Stimulated activated naive CD4-positive, alpha-beta T cell (primary cell): ENCODE results near the gene MMP20.

ENCODE experiments used
- DNase-seq, 6 experiments: peaks; one replicate each; lab custom pipeline; 2025; lab: John Stamatoyannopoulos, UW

The MMP20 gene

GRCh38 chr11:102555091-102555490, 70.0 kb downstream of the MMP20 start:
- no peak for DNase-seq

- no peak for DNase-seq
Observed at GRCh38 chr11:102553835-102554282, 71.3 kb downstream of the MMP20 start.

- DNase-seq = no peak
Observed at GRCh38 chr11:102552447-102553194, 72.5 kb downstream of the MMP20 start.

- no peak for DNase-seq
Observed at GRCh38 chr11:102552020-102552419, 73.1 kb downstream of the MMP20 start.

- DNase-seq = no peak
Observed at GRCh38 chr11:102551169-102551781, 73.9 kb downstream of the MMP20 start.

DNA sequence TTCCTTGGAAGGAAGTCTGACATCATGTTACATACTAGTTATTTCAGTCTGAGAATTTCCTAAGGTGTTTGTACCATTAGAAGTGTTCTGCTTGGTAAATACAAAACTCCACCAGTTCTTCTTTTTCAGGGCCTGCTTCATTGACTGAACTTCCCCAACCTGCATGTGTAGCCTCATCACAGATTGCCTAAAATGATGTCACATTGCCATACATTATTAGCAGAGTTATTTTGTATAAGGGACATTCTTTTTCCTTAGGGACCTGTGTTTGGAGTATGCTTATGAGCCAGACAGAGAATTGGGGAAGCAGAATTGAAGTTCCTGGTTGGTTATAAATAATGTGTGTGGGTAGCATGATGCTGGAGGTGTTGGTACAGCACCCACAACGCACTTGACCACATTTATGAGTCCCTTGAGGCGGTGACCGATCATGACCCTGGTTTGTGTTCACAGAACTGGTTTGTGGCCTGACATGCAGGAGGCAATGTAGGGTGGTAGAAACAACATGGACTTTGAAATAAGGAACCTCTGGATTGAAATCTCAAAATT, 78.1 kb downstream of the MMP20 start:
- no peak for DNase-seq

DNA sequence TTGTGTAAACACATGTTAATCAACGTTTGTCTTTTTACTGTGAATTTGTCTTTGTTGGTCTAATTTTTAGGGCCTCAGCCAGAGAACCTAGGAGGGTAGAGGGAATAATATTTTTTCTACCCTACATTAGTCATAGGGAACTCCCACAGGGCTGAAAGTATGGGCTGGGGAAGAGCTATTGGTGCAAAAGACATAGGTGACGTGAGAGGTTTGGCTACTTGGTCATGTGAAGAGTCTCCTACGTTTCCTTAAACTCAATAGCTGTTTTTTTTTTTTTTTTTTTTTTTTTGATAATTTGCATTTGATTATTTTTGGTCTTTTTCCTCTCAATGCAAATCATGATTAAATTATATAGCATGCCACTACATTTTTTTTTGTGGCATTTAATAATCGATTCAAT, 78.7 kb downstream of the MMP20 start:
- no peak for DNase-seq

DNA sequence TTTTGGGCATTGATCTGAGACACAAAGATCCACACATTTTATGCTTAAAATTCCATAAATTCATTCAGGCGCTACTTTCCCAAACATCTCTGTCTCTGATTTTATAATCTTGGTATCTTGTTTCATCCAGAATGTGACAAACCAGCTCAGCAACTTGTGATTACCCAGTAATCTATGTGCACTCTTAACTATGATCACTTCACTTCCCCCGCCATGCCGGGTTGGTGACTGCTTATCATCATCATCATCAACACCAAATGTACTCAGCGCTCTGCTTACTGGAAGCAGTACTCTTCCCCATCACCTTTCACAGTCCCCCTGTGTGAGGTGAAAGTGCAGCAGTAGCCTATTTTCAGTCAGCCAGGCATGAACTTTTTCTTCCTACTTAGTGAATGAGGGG, 79.4 kb downstream of the MMP20 start:
- DNase-seq = no peak

- no peak for DNase-seq
Observed at GRCh38 chr11:102544594-102544993, 80.5 kb downstream of the MMP20 start.

DNA sequence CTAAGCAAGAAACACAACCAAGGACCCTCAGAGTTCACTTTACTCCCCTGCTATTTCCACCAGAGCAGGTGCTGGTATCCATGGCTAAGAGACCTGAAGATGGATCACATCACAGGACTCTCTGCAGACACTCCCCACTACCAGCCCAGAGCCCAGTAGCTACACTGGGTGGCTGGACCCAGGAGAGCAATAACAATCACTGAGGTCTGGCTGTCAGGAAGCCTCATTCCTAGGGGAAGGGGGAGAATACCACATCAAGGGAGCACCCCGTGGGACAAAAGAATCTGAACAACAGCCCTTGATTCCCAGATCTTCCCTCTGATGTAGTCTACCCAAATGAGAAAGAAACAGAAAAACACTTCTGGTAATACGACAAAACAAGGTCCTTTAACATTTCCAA, 85.6 kb downstream of the MMP20 start:
- no peak for DNase-seq

DNA sequence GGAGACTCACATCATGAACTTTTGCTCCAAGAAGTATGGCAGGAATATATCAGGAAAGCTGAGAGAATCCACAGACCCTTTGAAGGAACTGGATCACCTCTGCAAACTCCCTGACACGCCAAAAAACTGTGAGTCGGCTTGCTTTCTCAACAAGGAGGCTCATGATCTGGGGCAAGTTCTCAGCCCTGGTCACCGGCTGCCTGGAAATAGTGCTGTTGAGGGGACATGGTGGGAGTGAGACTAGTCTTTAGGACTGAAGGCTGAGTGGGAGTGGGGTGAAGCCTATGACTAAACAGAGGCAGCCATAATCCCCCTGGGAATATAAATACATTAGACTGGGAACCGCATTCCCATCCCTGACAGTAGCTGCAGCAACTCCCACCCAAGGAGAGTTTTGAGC, 86.2 kb downstream of the MMP20 start:
- DNase-seq = no peak

- DNase-seq = no peak
Observed at GRCh38 chr11:102534261-102534872, 90.8 kb downstream of the MMP20 start.

GRCh38 chr11:102530558-102530957, 94.6 kb downstream of the MMP20 start, which contains the start of gene MMP7:
TSS of gene MMP7 (minus strand) at chr11:102530747. CDS start at chr11:102530700, 47 bp downstream.
- DNase-seq = no peak

- no peak for DNase-seq
Observed at GRCh38 chr11:102528618-102529017, 96.5 kb downstream of the MMP20 start.

DNA sequence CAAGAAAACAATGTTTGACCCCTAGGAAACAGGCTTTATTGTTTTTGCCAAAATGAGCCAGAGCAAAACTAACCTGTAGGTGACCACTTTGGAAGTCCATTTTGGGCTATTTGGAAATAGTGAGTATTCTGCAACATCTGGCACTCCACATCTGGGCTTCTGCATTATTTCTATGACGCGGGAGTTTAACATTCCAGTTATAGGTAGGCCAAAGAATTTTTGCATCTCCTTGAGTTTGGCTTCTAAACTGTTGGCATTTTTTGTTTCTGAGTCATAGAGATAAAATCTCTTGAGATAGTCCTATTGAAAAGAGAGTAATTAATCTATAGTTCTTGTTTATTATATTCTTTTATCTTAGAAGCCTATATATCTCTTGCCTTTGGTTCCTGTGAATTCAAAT, 97.4 kb downstream of the MMP20 start:
- DNase-seq = no peak

DNA sequence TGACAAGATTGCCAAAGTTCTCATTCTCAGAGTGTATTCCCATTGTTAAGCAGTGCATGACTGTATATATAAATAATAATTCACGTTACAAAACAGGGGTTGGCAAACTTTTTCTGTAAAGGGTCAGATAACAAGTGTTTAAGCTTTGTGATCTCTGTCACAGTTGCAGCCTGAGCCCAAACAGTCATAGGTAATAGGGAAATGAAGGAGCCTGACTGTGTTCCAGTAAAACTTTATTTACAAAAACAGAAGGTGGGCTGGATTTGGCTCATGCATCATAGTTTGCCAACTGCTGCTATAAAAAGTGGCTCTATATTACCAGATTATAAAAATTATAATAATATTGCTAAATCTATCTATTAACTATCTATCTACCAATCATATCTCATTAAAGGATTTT, 98.1 kb downstream of the MMP20 start:
- no peak for DNase-seq
